AG04450 (cell line): Measurements from ENCODE around the gene RAB1B. TPM values are rescaled to one million over a fixed set of nuclear protein-coding genes. Genes with fewer than 3 reads are reported as not detected.

ENCODE experiments used
- CTCF ChIA-PET: fragments of 300-600, 350-600 bp; formaldehyde crosslinking; extraction: SDS; loops from one replicate; lab custom pipeline; 2022; ENCODE audit warnings: antibody characterized with exemption, inconsistent platforms; lab: Charles Lee
- POLR2A ChIA-PET: fragments of 350-600 bp; formaldehyde crosslinking; extraction: SDS; loops from one replicate; lab custom pipeline; 2021; ENCODE audit warnings: antibody characterized with exemption, inconsistent platforms; lab: Yijun Ruan, JAX
- DNase-seq: peaks from one replicate; pipeline ENCODE4 v3.0.0-alpha.2; 2011; ENCODE audit warnings: low read depth, low spot score
- H3K27ac ChIP-seq: one replicate; pipeline ENCODE4 v1.5.1; 2012; ENCODE audit warnings: low read depth, low read length, control low read depth
- H3K27me3 ChIP-seq: one replicate; pipeline ENCODE4 v1.6.0; 2012; ENCODE audit warnings: low read length; ENCODE audit not compliant: control insufficient read depth, insufficient read depth
- H3K4me3 ChIP-seq: 2 replicates; pipeline ENCODE4 v1.5.1; 2011; ENCODE audit warnings: mild to moderate bottlenecking, low read depth, low read length, control low read depth
- H3K9me3 ChIP-seq: 2 replicates; pipeline ENCODE4 v1.5.1; 2012; ENCODE audit warnings: low read length; ENCODE audit not compliant: control insufficient read depth, insufficient read depth
- polyA plus RNA-seq: library from polyadenylated mRNA; depleted of rRNA; stranded (reverse); fragments of >200 nt; gene quantifications from 2 replicates; pipeline ENCODE4 v1.2.3, GENCODE V29; 2011
- TF ChIP-seq, protein P1 (sequence below): IDR thresholded peaks from 2 replicates; pipeline ENCODE4 v1.5.1; 2011; ENCODE audit warnings: low read depth, low read length, control low read depth, inconsistent platforms

The RAB1B gene
- polyA plus RNA-seq, 1 experiment = 127 TPM

DNA sequence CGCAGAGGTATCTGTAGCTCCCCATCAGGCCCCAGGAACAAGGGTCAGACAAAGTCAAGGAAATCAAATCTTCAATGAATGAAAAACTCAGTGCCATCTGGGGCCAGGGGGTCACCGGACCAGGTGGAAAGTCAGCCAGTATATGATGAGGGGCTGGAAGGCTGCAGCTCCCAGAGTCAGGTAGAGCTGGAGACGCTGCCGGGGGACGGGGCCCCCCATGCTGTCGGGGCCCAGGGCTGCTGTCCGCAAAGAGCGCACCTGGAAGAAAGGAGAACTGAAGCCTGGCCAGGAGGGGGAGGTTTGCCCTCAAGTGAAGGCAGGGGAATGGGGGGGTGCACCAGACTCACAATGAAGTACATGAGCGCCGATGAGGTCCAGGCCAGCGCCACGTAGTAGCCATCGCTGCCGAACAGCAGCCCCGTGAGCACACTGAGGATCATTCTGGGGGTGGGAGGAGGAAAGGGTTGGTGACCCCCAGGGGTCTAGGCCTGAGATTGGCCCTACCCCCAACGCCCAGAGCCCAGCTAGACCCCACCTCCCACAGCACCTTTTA, 16.2 kb downstream of the RAB1B start:
- ChIA-PET POLR2A (no interaction called here), CTCF (no interaction called here)
- DNase-seq = no peak

DNA sequence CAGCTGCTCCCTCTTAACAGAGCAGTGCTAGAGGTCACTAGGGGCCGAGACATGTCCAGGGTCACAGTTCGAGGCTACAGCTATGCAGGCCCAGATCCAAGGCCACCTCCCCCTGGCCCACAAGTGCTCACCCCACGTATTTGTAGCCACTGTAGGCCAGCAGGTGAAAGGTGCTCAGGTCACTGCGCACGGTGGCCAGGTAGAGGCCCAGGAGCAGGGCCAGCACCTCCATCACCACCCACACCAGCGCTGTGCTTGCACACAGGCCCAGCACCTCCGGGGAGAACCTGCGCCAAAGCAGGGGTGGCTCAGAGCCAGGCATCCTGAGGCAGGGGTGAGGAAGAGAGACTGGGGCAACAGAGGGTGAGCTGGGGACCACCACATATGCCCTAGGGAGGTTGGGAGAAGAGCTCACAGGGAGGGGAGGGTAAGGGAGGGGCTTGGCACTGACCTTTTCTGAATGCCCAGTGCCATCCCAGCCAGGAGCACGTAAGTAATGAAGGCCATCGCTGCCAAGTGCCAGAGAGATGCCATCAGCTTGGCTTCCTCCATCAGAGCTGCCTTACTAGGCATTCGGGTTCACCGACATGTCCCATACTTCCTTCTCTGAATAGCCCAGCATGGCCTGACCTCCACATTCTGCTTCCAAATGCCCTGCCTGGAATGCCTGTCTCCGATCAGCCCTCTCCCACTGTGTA, 17.0 kb downstream of the RAB1B start:
- Histone ChIP-seq H3K27me3 (no peaks in the 10 kb centered on the region), H3K9me3 (no peaks in the 10 kb centered on the region), H3K27ac (no peak overlapping the region), H3K4me3 (no peak overlapping the region)
- ChIA-PET POLR2A (interaction anchor here (0.9 kb wide), 1 partner anchor 16 kb away, joined by 3 read pairs; no protein-coding TSS in a partner anchor), CTCF (interaction anchor here (0.6 to 1.1 kb wide), 2 partner anchors 27 to 78 kb away, joined by 3 to 4 read pairs; no protein-coding TSS in a partner anchor)
- DNase-seq = no peak
- TF ChIP-seq, protein P1, sequence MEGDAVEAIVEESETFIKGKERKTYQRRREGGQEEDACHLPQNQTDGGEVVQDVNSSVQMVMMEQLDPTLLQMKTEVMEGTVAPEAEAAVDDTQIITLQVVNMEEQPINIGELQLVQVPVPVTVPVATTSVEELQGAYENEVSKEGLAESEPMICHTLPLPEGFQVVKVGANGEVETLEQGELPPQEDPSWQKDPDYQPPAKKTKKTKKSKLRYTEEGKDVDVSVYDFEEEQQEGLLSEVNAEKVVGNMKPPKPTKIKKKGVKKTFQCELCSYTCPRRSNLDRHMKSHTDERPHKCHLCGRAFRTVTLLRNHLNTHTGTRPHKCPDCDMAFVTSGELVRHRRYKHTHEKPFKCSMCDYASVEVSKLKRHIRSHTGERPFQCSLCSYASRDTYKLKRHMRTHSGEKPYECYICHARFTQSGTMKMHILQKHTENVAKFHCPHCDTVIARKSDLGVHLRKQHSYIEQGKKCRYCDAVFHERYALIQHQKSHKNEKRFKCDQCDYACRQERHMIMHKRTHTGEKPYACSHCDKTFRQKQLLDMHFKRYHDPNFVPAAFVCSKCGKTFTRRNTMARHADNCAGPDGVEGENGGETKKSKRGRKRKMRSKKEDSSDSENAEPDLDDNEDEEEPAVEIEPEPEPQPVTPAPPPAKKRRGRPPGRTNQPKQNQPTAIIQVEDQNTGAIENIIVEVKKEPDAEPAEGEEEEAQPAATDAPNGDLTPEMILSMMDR = no peak

More for the DNA sequence above, 16.2 kb downstream of the RAB1B start:
- no peaks in the 10 kb centered on the region for H3K27me3 ChIP-seq
- no peaks in the 10 kb centered on the region for H3K9me3 ChIP-seq
- no peak overlapping the region for H3K27ac ChIP-seq
- H3K4me3 ChIP-seq = no peak overlapping the region
- TF ChIP-seq, protein P1 = no peak

DNA sequence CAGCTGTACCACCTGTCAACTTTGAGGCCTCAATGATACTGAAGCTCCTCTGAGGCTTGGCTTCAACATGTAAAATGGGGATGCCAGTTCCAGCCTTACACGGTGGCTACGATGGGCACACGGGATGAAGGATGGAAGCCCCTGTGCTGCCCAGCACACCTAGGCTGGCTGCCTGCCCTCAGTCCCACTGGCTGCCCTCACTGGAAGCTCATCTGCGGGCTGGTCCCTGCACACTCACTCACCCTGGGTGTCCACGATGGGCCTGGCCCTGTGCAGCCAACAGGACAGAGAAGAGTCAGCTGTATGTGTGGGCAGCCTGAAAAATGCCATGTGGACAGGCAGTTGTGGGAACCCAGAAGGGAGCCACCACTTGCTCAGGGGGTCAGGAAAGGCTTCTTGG, 18.3 kb downstream of the RAB1B start:
- ChIA-PET POLR2A (interaction anchor here (1.0 kb wide), 2 partner anchors 9 to 19 kb away, joined by 3 read pairs; no protein-coding TSS in a partner anchor), CTCF (interaction anchor here (0.5 kb wide), 1 partner anchor 64 kb away, joined by 16 read pairs; no protein-coding TSS in a partner anchor)
- Histone ChIP-seq H3K9me3 (no peaks in the 10 kb centered on the region), H3K27ac (no peak overlapping the region), H3K27me3 (peaks cover 7% of the 10 kb centered on the region), H3K4me3 (no peak overlapping the region)
- DNase-seq = no peak
- TF ChIP-seq, protein P1 = no peak

DNA sequence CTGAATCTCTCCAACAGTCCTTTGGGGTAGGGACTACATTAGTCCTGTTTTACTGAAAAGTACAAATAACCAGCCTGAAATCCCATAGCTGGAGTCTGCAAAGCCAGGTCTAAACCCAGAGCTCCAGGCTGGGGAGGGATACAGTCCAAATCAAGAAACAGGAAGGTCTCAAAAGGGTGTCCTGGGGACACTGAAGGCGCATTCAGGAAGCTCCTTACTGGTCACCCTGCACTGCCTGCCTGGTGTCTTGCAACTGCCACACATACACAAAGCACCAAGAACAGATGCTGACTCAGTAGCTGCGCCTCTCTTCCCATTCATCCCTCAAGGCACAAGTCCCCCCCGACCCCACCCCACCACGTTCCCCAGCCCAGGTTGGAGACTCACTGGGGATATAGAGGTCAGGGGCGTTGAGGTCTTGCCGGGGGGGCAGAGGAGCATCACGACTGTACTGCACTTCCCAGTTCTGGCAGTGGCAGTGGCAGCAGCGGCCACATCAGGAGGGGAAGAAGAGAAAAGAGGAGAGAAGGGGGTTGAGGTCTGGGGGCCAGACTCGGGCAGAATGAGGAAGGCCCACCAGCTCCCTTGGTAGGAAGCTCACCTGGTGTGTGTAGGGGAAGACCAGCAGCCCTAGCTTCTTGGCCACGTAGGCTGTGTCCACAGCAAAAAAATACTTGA, 18.9 kb downstream of the RAB1B start:
- POLR2A ChIA-PET = interaction anchor here (0.7 to 1.0 kb wide), 3 partner anchors 10 to 278 kb away, joined by 3 to 4 read pairs (median 3); no protein-coding TSS in a partner anchor
- H3K9me3 ChIP-seq = no peaks in the 10 kb centered on the region
- no peak for DNase-seq
- CTCF ChIA-PET = interaction anchor here (0.5 kb wide), 1 partner anchor 64 kb away, joined by 16 read pairs; no protein-coding TSS in a partner anchor
- no peak overlapping the region for H3K27ac ChIP-seq
- TF ChIP-seq, protein P1 = no peak
- H3K27me3 ChIP-seq = peaks cover 9% of the 10 kb centered on the region
- peak overlapping the region; percentile 84 for H3K4me3 ChIP-seq
